Cerebellar cortex (tissue), 1 donor: ENCODE results near the gene CCNY.

Experiments used
- DNase-seq: peaks from one replicate; pipeline ENCODE4 v3.0.0-alpha.2; 2015; ENCODE audit warnings: low spot score

Gene CCNY

DNA sequence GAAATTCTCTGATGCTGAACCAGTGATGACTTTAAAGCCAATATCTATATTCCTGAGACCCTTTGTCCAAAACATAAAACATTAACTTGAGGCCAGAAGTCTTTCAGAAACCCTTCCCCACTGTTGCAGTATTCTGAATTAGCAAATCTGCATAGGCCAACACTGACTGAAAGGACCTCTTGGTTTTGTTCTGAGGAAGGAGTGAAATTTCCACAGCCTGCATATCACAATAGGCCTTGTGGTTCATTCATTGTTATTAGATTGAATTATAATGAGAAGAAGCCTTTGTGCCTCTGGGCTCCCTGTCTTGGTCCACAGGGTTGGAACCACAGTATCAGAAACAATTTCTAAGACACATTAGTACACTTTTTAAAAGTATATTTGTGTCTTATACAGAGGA lies 90.3 kb downstream of the CCNY start:
- DNase-seq: no peak

DNA sequence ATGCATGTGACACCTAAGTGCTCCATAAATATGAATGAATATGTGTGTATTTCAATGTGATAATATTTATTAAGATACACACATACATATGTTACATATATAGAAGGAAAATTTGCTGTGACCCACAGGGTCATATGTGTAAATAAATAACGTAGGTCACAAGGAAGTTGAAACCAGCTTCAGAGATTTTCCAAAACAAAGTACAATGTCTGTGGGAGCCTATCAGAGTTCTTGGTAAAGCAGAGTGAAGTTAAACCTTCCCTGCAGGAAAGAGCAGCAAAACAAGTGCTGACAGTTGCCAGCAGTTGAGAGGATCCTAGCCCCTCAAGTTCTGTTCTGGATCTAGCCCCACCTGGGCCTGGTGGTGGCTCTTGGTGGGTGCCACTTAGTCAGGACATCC lies 91.2 kb downstream of the CCNY start:
- no peak for DNase-seq

DNA sequence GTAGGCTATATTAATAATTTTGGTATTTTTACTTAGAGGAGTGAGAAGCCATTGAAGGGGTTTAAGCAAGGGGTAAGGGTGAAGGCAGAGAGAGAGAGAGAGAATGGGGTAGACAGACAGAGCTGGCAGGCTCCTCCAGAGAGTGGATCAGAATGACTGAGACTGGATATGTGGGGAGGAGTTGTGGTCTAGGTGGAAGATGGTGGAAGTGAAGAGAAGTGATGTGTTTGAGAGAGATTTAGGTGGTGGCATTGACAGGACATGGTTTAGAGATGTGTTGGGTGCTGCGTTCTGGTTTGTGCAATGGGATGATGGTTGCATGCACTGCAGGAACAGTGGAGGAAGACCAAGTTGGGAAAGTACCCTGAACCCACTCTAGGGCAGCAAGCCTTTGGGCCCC lies 92.2 kb downstream of the CCNY start:
- DNase-seq: no peak

DNA sequence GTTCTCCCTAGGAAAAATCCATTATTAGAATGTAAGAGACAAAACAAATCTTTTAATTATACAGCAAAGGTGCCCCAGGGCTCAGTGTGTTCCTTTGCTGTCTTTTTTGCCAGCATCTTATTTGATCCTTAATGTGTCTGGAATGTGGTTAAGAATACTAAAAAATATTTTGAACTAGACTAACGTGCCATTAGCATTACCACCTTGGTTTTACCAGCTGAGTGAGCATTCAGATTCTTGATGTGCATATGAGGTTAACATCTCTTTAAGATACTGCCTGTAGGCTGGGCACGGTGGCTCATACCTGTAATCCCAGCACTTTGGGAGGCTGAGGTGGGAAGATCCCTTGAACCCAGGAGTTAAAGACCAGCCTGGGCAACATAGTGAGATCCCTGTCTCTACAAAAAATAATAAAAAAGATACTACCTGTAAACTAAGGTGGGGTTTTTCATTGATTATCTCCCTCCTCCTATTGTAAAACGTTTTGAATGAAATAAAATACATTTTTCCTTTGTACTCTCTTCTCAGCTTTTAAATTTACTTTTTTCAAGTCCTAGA lies 96.6 kb downstream of the CCNY start:
- no peak for DNase-seq

DNA sequence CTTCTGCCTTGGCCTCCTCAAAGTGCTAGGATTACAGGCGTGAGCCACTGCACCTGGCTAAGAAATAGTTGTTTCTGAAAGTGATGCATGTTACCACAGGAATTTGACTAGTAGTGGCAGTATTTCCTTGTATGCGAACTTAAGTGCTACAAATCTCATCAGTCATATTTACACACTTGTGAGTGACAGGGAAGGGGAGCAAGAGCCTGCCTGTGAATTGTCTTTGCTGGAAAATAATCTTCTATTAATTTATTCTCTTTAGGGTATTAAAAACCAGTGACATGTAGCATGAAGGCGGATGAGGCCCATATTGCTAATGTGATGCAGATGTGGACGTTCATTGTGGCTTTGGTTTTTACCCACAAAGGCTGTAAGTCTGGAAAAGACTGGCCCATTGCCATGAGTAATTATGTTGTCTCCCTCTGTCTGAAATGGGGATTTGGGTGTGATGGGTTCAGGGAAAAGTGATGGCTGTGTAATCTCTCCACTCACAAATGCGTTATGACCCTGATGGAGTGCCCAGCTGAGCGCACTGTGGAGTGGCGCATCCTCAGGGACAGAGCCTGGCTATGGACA lies 97.6 kb downstream of the CCNY start:
- DNase-seq: no peak

DNA sequence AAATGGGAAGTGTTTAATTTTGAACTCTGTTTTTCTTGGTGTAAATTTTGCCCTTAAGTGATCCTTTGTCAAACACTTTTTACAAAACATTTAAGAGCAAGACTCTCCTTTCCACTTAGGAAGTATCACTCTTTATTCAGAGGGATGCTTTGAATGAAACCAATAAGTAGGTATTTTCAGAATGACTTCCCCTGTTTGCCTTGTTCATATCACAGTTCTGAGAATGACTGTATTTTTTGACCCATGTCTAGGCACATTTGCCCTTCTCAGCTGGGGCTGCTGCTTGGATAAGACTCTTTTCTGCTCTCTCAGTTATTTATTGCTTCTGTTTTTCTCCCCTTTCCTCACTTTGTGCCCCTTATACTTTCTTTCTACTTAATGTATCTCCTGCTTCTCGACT lies 98.2 kb downstream of the CCNY start:
- no peak for DNase-seq

DNA sequence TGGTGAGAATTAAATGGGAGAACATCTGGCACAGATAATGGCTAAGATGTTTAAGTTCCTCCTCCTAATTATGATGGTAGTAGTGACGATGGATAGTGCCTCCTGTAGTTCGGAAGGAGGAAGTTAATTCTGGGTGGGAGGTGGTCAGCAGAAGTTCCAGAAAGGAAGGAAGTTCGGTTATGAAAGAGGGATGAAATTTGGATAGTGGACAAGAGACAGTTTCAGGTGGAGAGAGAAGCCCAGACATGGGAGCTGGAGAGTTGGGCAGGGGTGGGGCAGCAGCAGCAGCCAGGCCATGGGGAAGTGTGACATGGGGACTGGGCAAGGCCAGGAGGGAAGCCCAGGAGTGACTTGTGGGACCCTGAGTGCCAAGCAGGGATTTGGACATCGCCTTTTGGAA lies 99.5 kb downstream of the CCNY start:
- no peak for DNase-seq

DNA sequence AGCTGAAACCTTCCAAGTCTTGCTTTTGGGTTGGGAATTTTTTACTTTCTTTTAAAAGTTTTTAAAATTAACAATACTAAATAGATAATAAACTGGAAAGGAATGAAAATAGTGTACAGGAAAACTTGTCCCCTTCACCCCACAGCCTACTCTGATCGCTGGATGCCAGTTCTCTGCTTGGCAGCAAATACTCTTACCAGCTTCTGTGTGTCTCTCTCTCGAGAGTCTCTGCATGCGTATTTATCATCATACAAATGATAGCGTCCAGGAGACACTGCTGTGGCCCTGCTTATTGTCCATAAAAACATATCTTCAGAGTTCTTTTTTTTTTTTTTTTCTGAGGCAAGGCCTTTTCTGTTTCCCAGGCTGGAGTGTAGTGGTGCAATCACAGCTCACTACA lies 101.5 kb downstream of the CCNY start:
- DNase-seq: no peak

DNA sequence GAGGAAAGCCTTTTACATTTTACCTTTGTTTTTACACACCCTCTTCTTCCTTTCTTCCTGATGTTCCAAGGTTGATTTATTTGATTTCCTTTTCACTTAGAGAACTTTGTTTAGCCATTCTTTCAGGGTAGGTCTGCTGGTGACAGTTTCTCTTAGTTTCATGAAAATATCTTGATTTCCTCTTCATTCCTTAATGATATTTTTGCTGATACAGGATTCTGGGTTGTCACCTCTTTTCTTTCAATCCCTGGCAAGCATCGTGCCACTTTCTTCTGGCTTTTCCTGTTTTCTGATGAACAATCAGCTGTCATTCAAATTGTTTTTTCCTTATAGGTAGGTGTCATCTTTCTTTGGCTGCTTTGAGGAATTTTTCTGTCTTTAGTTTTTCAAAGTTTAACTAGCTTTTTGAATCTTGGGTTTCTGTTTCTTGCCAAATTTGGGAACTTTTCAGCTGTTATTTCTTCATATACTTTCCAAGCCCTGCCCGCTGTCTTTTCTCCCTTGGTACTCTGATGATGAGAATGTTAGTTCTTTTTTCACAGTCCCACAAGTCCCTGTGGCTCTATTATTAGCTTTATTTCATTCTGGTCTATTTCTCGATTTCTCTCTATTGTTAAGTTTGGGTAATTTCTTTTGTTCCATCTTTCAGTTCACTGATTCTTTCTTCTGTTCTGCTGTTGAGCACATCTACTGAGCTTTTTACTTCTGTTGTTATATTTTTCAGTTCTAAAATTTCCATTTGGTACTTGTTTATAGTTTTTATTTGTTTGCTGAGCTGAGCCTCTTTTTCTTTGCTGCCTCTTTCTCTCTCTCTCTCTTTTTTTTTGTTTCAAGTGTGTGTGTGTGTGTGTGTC lies 102.6 kb downstream of the CCNY start:
- no peak for DNase-seq

DNA sequence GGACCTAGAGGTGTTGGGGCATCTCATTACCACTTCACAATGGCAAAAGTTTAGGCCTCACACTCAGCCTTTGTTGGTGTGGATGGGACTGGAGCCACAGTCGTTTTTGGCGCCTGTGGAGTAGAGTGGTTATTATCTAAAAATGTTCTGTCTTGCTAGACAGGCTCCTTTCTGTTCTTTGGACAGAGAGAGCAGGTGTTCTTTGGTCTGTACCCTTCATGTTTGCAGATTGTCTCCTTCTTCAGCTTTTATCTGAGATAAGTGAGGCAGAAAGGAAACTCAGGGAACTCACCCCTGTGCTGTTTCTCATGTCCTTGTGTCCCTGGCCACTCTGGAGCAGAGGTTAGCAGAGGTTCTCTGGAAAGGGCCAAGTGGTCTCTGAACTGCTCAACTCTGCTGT lies 103.7 kb downstream of the CCNY start:
- DNase-seq: no peak

DNA sequence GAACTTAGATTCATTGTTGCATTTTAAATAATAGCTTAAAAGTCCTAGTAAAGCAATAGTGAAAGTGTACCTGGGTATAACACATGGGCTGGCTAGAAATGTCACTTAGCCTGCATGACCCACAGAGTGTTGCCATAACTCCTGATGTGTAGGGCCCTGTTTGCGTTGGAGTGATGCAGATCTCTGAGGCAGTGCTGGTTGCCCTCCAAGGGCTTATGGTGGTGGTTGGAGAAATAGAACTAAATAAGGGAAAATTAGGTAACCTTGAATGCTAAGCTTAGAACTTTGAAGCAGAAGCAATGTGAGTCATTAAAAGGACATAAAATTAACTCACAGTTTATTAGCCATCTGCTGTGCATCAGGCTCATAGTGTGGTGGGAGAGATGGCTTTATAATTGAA lies 105.7 kb downstream of the CCNY start:
- DNase-seq: no peak

DNA sequence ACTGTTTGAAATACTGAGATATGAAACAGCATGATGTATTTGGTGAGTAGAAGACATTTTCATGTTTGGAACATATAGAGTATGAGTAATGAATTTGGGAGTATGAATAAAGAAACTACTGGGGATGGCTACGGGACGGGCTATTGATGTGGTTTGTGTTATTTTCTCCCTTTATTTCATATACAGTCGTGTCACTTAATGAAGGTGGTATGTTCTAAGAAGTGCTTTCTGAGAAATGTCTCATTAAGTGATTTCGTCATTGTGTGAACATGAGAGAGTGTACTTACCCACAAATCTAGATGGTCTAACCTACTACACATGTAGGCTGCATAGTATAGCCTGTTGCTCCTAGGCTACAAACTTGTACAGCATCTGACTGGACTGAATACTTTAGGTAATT lies 106.3 kb downstream of the CCNY start:
- no peak for DNase-seq

DNA sequence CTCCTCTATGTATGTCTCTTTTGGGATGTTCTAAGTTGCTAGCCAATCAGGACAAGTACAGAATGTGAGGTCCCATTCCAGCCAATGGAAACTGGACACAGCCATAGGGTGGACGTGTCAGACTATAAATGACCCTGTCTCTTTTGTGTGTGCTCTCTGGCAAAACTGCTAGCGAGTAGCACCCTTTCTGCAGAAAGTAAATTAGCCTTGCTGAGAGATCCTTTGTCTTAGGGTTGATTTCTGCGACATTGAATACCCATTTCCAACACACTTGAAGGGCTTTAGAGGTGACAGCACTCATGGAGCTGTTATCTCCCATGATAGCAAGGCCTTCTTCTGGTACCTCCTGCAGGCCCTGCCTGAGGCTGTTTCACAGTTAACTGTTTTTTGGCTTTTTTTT lies 107.5 kb downstream of the CCNY start:
- no peak for DNase-seq

DNA sequence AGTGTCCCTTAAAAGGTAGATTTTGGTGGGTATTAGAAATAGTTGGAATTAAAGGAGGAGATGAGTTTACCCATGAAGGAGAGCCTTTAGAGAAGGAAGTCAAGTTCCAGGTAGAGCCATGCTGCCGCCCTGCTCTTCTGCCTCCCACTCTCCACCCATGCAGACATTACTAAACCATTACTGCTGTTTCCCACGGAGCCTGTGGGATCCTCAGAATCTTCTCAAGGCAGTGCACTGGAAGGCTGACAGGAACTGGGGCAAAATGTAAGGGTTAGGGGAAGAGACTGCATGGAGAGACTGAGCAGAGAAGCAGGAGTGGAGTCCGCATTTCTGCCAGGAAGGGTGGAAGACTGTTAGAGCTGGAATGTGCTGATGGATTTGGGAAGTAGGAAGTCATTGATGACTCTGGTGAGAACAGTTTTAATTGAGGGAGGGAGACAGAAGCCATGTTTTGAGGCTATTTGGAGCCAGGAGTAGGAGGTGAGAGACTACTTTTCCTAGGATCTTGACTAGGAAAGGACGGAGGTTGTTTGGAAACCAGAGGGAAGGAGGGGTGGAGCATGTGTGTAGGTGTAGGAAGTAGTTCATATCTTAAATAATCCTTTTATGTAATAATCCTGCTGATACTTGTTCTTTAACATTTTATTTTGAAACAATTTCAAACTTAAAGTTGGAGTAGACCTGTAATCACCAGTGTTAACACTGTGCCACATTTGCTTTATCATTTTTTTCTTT lies 109.0 kb downstream of the CCNY start:
- no peak for DNase-seq

DNA sequence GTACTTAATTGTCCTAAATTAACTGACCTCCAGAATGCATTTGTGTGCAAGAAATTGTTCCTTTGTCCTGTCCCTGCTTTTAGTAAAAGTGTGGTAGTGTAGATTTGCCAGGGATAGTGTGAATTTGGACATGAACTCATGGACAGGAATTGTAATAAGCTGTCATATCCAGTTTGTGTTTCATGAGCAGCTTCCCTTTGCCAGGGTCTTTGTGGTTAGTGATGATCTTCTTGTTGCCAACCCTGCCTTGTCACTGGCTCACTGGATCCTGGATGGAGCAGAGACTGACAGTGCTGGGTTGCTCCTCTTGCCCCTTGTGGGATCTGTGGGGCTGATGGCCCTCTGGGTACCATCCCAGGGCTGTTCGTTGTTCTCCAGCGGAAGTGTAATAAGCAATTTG lies 110.1 kb downstream of the CCNY start:
- DNase-seq: no peak

DNA sequence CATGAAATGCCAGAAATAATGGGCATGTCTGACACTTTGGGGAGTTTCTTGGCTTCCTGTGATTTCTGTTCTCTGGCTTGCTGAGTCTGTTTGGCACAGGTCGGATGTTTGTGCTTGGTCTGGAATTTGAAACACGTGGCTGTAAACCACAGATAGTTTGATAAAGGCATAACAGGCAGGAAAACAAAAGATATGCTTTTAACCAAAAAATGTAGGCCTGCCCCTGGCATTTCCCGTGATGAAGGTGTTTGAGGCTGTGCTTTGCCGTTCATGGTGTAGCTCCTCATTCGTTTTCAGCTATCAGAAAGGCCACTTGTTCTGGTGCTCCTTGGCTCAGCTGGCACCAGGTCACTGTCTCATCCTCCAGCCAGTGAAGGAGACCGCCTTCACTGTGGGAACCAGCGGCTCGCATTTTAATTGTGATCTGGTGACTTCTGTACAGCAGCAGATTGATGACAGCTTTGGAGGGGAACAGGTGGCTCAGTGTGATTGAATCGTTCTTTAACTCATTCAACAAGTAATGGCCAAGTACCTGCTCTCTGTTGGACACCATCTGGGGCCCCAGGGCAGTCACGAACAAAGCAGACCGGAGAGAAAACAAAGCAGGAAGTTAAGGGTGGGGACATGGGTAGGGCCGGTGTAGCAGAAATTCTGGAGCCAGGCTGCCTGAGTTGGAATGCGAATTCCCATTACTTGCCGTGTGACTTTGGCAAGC lies 111.5 kb downstream of the CCNY start:
- peak; percentile 18 for DNase-seq

DNA sequence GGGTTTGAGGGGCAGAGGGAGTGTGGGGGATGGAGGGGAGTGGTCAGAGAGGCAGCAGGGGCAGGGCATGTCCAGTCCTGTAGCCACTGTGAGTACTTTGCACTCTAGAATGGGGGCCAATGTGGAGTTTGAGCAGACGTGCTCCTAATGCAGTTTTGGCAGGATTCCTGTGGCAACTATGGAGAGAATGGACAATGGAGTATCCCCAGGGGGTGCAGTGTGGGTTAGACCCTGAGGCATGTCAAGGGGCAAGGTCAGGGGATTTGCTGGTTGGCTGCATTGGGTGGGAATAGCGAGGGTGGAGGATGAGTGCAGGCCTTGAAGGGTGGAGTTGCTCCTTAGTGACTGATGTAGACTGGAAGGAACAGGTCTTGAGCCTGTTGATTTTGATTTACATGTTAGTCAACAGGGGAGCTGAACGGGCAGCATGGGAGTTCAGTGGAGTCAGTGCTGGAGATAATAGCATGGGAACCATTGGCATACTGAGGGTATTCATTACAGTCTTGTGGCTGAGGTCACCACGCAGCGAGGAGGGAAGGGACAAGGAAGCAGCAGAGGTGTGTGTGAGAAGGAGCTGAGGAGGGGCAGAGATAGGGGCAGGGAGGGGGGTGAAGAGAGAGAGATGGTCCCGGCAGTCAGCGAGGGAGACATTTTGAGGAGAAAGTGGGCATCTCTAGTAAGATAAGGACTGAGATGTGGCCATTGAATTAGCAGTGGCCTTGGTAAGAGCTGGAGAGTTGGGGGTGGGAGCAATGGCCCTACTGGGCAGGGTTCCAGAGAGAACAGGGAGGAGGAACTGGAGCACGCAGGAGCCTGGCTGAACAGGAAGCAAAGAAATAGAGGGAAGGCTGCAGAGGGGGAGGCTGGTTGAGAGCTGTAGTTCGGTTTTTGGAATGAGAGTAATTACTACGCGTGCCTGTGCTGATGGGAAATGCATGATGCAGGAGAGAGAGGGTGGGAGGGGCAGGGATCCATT lies 112.7 kb downstream of the CCNY start:
- no peak for DNase-seq

DNA sequence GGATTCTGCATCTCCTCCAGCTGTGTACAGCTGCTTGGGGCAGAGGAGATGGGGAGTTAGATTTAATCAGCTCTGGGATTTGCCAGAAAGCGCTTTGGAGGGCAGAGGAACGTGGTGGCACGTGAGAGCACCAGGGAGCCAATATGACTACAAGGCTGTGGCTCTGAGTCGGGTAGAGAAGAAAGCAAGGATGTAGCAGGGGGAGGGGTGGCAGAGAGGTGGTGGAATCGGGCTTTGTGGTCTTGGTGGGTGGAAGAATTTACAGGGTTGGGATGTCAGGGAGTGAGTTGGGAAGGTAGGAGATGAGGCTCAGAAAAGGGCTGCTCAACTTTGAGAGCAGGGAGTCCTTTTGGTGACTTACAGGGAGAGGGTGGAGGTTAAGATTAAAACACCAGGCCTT lies 113.6 kb downstream of the CCNY start:
- DNase-seq: no peak

DNA sequence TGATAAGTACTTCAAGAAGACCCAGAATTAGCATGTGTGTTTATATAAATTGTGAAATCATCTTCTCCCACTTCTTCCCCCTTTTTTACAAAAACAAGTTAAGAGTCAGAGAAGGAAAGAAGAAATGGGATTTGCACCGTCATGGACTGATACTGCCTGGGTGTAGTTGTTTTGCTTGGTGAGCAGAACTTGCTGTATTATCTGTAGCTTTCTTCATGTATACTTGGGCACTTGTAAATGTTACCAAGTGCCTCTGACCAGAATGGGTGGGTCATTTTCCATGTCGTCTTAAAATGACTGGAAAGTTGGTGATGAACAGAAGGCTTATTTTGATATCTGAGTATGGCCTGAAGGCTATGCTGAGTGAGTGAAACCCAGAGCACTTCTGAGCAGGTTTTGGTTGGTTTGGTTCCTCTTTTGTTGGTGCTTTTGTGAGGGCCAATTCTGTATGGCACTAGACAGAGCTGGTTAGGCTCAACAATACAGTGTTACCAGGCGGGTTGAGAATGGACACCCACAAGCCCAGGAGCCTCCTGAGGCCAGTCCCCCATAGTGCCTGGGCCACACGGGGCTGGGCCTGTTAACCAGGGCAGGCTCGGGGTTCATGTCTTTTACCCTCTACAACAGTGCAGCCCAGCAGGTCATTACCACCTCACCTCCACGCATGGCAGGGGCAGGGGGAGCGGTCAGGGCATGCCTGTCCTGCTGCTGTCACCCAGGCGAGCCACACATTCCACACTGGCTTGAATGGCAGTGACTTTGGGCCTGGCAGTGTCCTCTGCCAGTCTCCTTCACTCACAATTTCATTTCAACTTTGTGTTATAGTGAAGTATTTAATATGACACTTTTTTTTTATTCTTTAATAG lies 115.1 kb downstream of the CCNY start:
- DNase-seq: no peak

DNA sequence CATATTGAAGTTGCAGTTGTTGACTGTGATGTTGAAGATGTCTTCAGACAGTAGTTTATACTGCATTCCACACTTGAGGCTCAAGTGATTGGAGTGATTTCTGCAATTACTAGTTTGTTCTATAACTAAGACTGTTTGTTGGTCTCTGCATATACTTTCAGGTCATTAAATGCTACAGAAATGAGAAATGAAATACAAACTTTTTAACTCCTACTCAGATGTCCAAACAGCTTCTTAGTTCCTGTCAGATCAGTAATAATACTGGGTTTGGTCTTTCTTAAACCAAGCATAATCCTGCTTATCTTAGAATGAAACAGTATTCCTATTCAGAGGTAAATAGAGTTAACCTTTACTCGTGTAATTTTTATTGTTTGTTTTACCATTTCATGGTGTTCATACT lies 115.9 kb downstream of the CCNY start:
- DNase-seq: no peak
